GM12878 (cell line): Measurements from ENCODE around the gene DOHH.

ENCODE experiments used
- CTCF ChIP-seq, 3 experiments: IDR thresholded peaks in 2 of 3; conservative IDR thresholded peaks in 1 of 3; 2 replicates each; pipeline ENCODE4 v1.5.1; 2011; ENCODE audit warnings: low read depth in 3 of 3, low read length in 3 of 3, mild to moderate bottlenecking in 3 of 3, control low read depth in 2 of 3, moderate library complexity in 2 of 3, inconsistent platforms in 1 of 3, mixed read lengths in 1 of 3; ENCODE audit not compliant: control insufficient read depth in 2 of 3, insufficient read depth in 1 of 3; ENCODE audit errors: extremely low read depth in 1 of 3
- RAD21 ChIP-seq: IDR thresholded peaks from 2 replicates; pipeline ENCODE4 v1.6.1; 2011; ENCODE audit warnings: mild to moderate bottlenecking, low read depth, low read length, moderate library complexity; ENCODE audit not compliant: insufficient read depth
- REST ChIP-seq: IDR thresholded peaks from 2 replicates; pipeline ENCODE4 v1.6.1; 2012; ENCODE audit warnings: mild to moderate bottlenecking, low read depth, low read length
- ZBTB11 ChIP-seq: fragments of 450-650 bp; formaldehyde crosslinking; IDR thresholded peaks from 2 replicates; pipeline ENCODE4 v1.5.0; 2022; ENCODE audit warnings: mild to moderate bottlenecking, missing genetic modification characterization

- TF ChIP-seq CTCF (IDR thresholded peaks at IDR 0.05 in 2 of 3, conservative IDR thresholded peaks at IDR 0.05 in 1 of 3; ENCODE audit: control insufficient read depth in 2 of 3, extremely low read depth in 1 of 3, insufficient read depth in 1 of 3, low read depth in 3 of 3, low read length in 3 of 3) (no peak), RAD21 (no peak), ZBTB11 (CRISPR knock-in tag) (no peak), REST (no peak)
Observed at GRCh38 chr19:3459965-3460582, 40.4 kb downstream of the DOHH start.
